DMS53 treated with DMSO at 0.1 percent for 48 hours (cell line): ENCODE results near the gene CX3CR1.
"Not testable (repeated sequence)": the region's sequence is repeated elsewhere in the genome, so short reads cannot be mapped to it uniquely, and the experiment has no call there.

ENCODE experiments used
- DNase-seq: peaks from one replicate; lab custom pipeline; 2025; ENCODE audit not compliant: unreplicated experiment; lab: John Stamatoyannopoulos, UW

CX3CR1 gene

GRCh38 chr3:39267631-39268548 lies 11.9 kb downstream of the CX3CR1 start:
- DNase-seq, result no peak

GRCh38 chr3:39264053-39264452 lies 15.8 kb downstream of the CX3CR1 start:
- DNase-seq, result no peak

- no peak for DNase-seq
These were observed 16.3 kb downstream of the CX3CR1 start for GRCh38 chr3:39263576-39263975.

DNA sequence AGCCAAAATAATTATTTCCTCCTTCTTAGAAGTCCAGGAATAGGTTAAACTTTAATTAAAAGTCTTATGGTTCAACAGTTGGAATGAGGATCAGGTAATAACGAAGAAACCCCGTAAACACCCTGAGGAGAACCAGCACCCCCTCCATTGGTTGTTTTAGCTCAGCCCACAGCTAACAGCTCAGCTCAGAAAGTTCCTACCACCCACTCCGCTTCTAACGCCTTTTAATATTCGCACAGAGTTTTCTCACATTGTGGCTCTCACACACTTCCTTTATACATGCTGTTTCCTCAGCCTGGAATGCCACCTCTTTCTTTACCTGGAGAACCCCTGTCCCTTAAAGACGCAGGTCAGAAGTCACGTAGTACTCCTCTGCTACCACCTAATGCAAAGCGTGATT lies 17.0 kb downstream of the CX3CR1 start:
- DNase-seq, result no peak

DNA sequence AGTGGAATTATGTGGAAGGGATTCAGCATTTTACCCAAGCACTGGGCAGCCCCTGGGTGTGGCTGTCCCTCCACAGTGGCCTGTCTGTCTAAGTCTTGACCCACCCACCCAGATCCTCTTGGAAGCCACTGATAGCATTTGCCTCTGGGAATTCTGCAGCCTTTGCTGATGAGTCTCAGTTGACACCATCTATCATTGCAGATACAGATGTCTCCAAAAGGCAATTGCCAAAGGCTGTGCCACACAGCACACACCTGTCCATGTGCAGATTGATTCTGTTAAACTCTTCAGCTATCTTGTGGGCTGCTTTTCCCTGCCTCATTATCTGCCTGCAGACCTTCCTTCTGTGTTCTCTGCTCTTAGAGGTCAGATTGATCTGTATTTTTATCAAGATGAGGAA lies 18.1 kb downstream of the CX3CR1 start:
- no peak for DNase-seq

DNA sequence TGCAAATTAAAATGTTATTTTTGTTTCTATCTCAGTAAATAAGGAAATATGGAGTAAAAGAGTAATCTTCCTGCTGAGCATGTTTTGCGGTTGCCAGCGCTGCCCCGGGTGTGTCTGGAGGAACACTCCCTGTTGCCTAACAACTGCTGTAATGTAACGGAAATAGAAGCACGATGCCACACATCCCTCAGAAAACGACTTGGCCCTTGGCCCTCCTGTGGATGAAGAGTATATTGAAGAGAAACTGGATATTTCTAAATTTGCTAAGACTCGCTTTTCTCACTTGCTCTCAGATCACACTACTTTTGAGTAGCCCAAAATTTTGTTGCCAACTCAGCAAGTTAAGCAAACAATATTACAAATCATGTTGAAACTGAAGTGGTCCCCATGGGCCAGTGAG lies 18.9 kb downstream of the CX3CR1 start:
- DNase-seq, result no peak

- no peak for DNase-seq
These were observed 19.5 kb downstream of the CX3CR1 start for GRCh38 chr3:39260318-39260717.

GRCh38 chr3:39255503-39256325 lies 24.1 kb downstream of the CX3CR1 start:
- no peak for DNase-seq

DNA sequence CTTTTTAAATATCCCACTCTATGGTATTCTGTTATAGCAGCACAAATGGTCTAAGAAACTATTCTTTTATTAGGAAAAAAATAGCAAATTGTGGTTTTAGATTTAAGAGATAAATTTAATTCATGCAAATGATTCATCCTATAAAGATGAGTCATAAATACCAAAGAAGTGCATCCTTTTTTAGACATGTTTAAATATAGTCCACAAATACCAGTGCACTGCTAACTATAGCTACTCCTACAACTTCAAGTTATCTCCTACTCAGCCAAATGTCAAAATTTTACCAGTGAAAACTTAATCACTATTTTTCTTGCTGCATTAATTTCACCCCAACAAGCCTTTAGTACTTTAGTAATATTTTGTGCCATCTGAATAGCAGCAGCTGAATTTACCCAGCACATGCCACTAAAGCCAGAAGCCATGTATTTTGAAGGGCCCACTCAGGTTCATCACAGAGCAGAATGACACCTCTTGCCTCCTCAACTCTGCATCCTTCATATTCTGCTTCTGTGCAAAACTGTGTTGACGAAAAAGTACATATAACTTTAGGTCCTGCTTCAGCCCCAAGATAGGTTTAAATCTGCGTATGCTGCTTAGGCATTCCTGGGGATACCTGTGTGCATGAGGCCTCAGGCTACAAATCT lies 24.9 kb downstream of the CX3CR1 start:
- DNase-seq, result no peak

DNA sequence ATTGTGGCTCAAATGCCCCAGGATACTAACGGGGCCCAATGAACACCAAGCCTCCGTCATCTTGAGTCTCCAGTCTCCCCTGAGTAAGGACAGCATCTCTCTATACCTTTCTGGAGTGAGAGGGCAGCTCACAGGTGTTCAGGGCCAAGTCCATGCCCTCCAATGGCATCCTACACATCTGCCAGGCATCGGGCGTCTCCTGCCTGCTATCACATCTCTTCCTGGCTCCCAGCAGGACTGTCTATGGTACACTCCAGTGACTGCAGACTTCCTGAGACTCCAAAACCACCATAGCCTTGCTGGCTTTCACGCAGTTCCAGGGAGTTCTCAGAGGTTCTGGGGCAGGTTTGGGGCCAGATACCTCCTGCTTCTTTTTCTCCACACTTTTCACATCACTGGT lies 28.3 kb downstream of the CX3CR1 start:
- no peak for DNase-seq

DNA sequence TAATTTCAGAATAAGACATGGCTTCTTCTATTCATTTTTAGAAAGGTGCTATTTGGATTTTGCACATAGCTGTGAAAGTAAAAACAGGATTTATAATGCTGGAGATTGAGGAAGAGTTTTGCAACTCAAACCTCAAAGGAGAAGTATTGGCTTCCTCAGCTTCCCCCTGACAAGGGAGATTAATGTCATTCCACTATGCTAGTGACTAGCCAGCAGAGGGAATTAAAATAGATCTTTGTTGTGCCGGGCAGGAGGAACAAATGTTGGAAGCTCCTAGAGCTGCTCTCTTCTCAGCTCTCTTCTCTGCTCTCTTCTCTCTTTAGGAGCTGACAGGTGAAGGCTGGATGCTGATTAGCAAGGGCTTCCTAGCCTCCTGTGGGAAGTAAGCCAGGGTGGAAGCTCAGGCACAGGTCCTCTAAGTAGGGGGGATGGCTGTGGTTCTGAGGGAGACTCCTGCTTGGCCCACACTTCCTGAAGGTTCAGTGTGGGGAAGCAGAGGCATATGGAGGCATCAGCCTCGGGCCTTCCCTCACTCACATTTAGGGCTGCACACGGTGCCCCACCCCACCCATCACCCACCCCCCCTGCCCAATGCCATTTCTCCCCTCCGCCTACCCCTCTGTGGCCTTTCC lies 29.6 kb downstream of the CX3CR1 start:
- no peak for DNase-seq

DNA sequence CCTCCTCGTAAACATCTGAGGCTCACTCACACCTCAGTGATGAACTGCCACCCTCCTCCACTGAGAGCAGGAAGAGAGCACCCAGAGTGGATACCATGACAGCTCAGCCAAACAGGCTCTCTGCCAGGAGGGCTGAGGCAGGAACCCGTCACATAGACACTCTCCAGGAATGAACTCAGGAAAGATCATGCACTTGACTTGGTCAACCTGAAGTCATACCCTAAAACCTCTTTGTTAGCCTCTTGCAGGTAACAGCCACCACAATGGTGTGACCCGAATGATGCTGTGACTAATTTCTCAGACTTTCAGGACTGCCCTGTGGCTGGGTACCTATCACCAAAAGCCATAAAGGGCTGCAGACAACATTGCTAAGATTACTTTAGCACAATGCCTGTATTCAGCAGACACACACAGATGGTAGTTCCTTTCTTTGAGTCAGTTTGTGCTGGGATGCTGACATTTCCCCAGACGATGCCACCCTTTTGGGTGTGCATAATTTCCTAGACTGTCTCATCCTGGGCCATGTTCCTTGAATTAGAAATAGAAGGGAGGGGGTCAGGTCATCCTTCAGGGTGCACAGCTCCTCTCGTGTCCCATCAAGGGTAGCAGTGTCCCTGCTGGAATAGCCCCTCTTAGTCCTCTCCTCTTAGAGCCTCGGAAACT lies 30.3 kb downstream of the CX3CR1 start:
- no peak for DNase-seq

GRCh38 chr3:39241561-39241960 lies 38.3 kb downstream of the CX3CR1 start:
- no peak for DNase-seq

- no peak for DNase-seq
These were observed 42.8 kb downstream of the CX3CR1 start for GRCh38 chr3:39237027-39237426.

DNA sequence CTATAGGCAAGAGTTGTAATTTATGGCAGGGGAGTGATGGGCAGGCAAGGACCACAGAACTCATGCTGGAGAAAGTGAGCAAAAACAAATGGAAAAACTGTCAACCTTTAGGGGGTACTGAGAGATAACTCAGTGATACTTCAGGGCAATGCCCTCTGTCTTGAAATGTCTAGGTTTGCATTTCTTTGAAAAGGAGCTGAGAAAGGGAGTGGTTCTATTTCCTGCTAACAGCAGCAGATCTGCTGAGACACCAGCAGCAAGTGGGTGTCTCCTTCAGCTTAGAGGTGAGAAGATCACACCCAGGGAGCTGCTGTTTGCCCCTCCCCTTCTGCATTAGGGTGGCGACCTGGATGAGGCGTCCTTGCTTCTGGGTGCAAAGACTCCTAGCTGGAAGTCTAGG lies 45.2 kb downstream of the CX3CR1 start:
- no peak for DNase-seq

DNA sequence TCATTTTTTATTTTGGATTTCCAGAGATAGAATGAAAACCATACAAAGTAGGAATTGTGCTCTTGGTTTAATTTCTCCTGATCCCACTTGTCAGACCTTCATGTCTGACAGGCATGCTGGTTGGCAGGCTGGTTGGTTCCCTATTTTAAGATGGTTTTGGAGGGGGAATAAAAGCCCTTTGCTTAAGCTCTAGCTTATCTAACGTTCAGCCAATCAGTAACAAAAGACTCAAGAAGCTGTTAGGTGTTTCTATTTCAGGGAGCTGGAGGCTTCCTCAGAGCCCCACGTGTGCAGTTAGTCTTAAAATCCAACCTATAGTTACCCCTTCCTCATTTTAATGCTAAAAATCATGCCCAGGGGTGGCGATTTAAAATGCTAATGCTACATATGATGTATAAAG lies 47.0 kb downstream of the CX3CR1 start:
- DNase-seq, result no peak

GRCh38 chr3:39230453-39230852 lies 49.4 kb downstream of the CX3CR1 start:
- no peak for DNase-seq

GRCh38 chr3:39228496-39228895 lies 51.3 kb downstream of the CX3CR1 start:
- no peak for DNase-seq

- DNase-seq, result not testable (repeated sequence)
These were observed 52.2 kb downstream of the CX3CR1 start for GRCh38 chr3:39227596-39227995.

GRCh38 chr3:39226106-39226741 lies 53.6 kb downstream of the CX3CR1 start:
- DNase-seq, result no peak
